ENCODE measurements around the gene INKA1.

DNA sequence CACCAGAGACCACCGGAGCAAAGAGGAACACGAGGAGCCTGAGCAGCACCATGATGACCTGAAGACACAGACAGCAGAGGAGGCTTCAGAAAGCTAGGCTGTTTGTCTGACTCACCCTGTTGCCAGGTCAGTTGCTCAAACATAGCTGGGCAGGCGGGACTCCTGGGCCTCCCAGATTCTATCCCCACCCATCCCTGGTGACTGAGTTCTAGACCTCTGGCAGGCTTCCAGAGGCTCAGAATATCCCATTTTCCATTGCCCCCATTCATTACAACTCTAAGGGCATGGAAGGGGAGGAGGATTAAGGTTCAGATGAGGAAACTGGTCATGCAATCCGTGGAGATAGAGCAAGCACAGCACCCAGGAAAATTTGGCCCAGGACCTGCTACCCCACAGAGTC, 3.3 kb upstream of the INKA1 start, which contains the start of gene CDHR4:
- TF ChIP-seq, protein P1, sequence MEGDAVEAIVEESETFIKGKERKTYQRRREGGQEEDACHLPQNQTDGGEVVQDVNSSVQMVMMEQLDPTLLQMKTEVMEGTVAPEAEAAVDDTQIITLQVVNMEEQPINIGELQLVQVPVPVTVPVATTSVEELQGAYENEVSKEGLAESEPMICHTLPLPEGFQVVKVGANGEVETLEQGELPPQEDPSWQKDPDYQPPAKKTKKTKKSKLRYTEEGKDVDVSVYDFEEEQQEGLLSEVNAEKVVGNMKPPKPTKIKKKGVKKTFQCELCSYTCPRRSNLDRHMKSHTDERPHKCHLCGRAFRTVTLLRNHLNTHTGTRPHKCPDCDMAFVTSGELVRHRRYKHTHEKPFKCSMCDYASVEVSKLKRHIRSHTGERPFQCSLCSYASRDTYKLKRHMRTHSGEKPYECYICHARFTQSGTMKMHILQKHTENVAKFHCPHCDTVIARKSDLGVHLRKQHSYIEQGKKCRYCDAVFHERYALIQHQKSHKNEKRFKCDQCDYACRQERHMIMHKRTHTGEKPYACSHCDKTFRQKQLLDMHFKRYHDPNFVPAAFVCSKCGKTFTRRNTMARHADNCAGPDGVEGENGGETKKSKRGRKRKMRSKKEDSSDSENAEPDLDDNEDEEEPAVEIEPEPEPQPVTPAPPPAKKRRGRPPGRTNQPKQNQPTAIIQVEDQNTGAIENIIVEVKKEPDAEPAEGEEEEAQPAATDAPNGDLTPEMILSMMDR (conservative IDR thresholded peaks at IDR 0.05 in 1 of 2, IDR thresholded peaks at IDR 0.05 in 1 of 2; ENCODE audit: low read depth in 1 of 2, low read length in 2 of 2) = no peak
- no peak for TF ChIP-seq EZH2 (IDR thresholded peaks at IDR 0.05; ENCODE audit: low read length, missing control alignments)

Data from fibroblast of lung (primary cell).